ENCODE measurements around the gene AOPEP.

The AOPEP gene

GRCh38 chr9:94904806-94905205 is 178.3 kb downstream of the AOPEP start:
- DNase-seq, result no peak

DNA sequence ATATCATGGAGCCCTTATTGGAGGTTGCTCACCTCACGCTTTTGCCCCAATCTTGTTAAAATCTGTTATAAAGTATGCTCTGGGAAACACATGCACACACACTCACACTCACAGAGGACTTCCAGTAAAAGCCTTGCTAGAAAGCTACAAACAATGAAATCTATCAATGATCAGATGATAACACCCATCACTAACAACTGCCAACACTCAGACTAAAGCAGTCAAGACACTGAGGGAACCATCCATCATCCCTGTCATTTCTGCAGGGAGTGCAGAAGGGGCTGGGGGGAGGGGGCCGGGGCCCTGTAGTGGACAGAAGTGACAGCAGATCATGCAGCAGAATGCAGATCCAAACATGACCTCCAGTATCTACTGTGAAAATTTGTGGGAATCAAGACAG is 179.1 kb downstream of the AOPEP start:
- DNase-seq, result no peak

- no peak for DNase-seq
Measured at GRCh38 chr9:94906181-94906580, 179.7 kb downstream of the AOPEP start.

DNA sequence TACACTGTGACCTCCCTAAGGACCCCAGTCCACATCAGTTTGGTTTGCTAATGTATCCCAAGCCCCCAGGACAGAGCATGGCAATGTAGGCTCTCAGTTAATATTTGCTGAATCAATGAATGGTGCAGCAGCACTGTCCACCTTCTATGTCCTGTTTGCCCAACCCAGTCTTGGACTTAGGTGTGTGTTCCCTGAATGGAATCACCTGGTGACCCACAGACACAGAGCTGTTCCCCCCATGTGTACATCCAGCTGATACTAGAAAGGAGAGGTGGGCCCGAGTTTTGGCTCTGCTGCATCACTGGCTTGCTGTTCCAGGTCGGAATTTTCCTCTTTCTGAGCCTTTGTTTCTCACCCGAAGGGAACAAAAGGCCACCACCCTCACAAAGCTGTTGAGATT is 180.2 kb downstream of the AOPEP start:
- DNase-seq, result no peak

- no peak for DNase-seq
Measured at GRCh38 chr9:94907264-94907936, 180.9 kb downstream of the AOPEP start.

DNA sequence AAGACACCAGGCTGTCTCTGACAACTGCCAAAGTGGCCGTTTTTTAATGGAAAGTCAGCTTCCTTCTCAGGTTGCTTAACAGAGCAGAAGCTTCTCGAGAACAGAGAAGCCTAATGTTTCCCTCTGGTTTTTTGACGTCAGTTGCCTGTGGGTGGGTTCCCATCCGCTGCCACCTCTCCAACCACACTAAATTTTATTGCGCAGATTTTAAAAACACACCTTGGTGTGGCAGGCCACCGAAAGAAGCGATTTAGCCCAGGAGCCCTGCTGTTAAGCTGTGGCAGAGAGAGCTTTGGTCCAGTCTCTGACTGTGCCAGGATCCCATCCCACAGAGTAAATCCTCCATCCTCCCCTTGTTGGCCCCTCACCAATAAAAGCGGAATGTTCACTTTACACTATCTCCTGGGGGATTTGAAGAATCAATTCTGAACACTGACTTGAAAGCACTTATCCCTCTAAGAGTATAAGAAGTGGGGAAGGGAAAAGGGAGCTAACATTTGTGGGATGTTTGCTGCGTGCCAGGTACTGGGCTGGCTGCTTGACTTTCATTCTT is 181.6 kb downstream of the AOPEP start:
- no peak for DNase-seq

DNA sequence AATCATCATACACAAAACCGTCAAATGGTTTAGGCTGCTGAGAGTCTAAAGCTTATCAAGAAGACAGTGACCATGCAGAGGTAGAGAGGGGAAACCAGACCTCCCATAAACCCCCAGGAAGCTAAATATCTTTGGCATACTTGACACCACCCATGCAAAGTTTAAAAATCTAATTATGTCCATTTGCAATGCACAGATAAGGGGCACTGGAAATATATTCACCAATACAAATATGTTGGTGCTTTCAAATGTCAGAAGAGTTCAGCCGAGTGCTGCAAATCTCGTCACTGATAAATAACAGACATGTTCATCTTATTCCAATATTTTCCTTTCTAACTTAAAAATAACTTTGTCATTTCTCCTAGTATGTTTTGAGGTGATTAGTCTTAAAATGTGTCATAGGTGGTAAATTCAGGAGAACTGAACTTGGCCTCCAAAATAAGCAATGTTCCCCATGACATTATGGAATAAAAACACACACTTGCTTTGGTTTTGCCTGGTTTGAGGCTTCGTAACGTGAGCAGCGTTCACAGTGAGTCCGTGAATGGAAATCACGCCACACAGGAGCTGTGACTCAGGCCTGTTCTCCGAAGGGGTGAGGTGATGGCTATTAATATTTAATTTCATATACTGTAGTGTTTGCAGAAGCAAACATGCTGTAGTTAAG is 182.2 kb downstream of the AOPEP start:
- no peak for DNase-seq

- DNase-seq, result no peak
Measured at GRCh38 chr9:94909250-94909894, 182.9 kb downstream of the AOPEP start.

- no peak for DNase-seq
Measured at GRCh38 chr9:94909965-94910730, 183.6 kb downstream of the AOPEP start.

DNA sequence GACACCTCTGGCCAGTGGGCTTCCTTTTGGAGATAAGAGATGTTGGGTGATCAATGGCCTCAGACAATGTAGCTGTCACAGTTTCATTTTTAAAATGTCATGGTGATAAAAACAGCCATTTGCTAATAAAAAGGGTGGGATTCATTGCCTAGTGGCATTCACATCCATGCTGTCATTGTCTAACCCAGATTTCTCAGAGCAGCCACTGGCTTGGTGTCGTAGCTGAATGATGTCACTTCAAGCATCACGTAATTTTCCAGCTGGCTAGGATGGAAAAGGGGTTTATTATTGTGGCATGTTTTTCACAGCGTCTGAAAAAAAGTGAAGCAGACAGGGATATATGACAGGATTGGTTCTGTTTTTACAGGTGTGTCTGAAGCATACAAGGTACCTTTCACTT is 184.7 kb downstream of the AOPEP start:
- DNase-seq, result no peak

GRCh38 chr9:94911986-94912635 is 185.6 kb downstream of the AOPEP start:
- no peak for DNase-seq

- no peak for DNase-seq
Measured at GRCh38 chr9:94912700-94913249, 186.3 kb downstream of the AOPEP start.

DNA sequence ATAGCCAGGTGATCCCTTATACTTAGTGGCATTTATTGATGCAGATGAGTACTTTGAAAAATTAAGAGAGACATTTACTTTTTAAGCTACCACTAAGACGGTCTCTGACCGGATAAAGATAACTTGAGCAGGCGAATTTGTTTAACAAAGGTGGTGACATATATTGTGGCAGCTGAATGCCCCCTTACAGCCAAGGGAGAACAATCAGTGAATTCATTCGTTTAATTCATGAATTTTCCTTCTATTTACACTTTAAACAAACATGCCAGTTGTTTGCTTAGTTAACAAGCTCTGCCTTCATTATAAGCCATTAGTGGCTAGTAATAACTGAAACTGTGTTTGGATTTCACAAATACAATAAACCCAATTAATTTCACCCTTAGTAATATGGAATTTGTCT is 187.1 kb downstream of the AOPEP start:
- DNase-seq, result peak; percentile 54

GRCh38 chr9:94915476-94916450 is 189.3 kb downstream of the AOPEP start:
- DNase-seq, result no peak

GRCh38 chr9:94916956-94917355 is 190.5 kb downstream of the AOPEP start:
- DNase-seq, result no peak

GRCh38 chr9:94918038-94918753 is 191.7 kb downstream of the AOPEP start:
- DNase-seq, result no peak

- DNase-seq, result no peak
Measured at GRCh38 chr9:94919376-94920098, 193.0 kb downstream of the AOPEP start.

- DNase-seq, result no peak
Measured at GRCh38 chr9:94920420-94921091, 194.1 kb downstream of the AOPEP start.

DNA sequence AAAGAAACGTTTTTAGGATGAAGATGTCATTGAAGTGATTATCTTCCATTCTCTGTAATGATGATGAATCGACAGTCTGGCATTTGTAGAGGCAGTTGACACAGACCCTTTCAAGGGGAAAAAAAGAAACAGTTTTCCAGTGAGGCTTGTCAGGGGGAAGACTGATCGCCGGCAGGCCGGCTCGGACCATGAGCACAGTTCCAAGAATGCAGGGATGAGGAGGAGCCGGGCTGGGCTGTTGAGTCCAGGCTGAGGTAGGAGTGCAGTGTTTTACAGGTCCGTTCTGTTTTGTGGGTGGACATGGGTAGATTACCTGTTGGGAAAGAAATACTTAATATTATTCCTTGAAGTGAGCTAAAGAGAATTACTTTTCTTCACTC is 194.6 kb downstream of the AOPEP start:
- no peak for DNase-seq

Measured in NCI-H774 (cell line).